Kidney (tissue), 14 donors: Measurements from ENCODE around the gene LTO1. TPM values are rescaled to one million over a fixed set of nuclear protein-coding genes. Genes with fewer than 3 reads are reported as not detected.

ENCODE experiments used
- DNase-seq, 5 donors: peaks; one replicate each; pipeline ENCODE4 v3.0.0-alpha.2; 2013 to 2020
- FAIRE-seq: peaks from 2 replicates; lab custom pipeline; 2012; peaks lifted over from hg19 to GRCh38; lab: Jason Lieb, UNC
- H3K27ac ChIP-seq, 2 donors: one replicate each; pipeline ENCODE4 v1.7.0; 2013; ENCODE audit warnings: low read depth in 2 of 2, low read length in 2 of 2, inconsistent platforms in 1 of 2
- H3K27me3 ChIP-seq: one replicate; pipeline ENCODE4 v1.7.1; 2013; ENCODE audit warnings: low read length, inconsistent platforms; ENCODE audit not compliant: control insufficient read depth, insufficient read depth
- H3K36me3 ChIP-seq, 3 donors: one replicate each; pipeline versions ENCODE4 v1.7.0 to v1.7.1; 2013; ENCODE audit warnings: low read length in 3 of 3, control low read depth in 1 of 3, inconsistent platforms in 1 of 3; ENCODE audit not compliant: insufficient read depth in 3 of 3, control insufficient read depth in 2 of 3
- H3K4me1 ChIP-seq, 3 donors: one replicate each; pipeline versions ENCODE4 v1.7.0 to v1.7.1; 2013; ENCODE audit warnings: low read length in 3 of 3, inconsistent platforms in 1 of 3, low read depth in 1 of 3; ENCODE audit not compliant: control insufficient read depth in 2 of 3, insufficient read depth in 2 of 3
- H3K4me3 ChIP-seq, 3 donors: one replicate each; pipeline versions ENCODE4 v1.7.0 to v1.8.1; 2013; ENCODE audit warnings: low read length in 3 of 3, control low read depth in 1 of 3, inconsistent platforms in 1 of 3
- H3K9ac ChIP-seq, 3 donors: one replicate each; pipeline versions ENCODE4 v1.7.0 to v1.7.1; 2013; ENCODE audit warnings: low read length in 3 of 3, control low read depth in 1 of 3, inconsistent platforms in 1 of 3
- H3K9me3 ChIP-seq, 3 donors: one replicate each; pipeline versions ENCODE4 v1.7.0 to v1.7.1; 2013; ENCODE audit warnings: low read length in 3 of 3, control low read depth in 1 of 3, inconsistent platforms in 1 of 3; ENCODE audit not compliant: control insufficient read depth in 2 of 3, insufficient read depth in 1 of 3
- CTCF ChIP-seq: IDR thresholded peaks from 3 replicates; pipeline ENCODE4 v1.5.1; 2012; ENCODE audit warnings: mild to moderate bottlenecking, moderate library complexity, borderline replicate concordance; ENCODE audit not compliant: insufficient read depth; ENCODE audit errors: extremely low read depth
- intact Hi-C: fragments of 100-400 bp; cut with DNase I; formaldehyde crosslinking; loops from one replicate; pipeline ENCODE4 v1.11.1; 2022
- polyA plus RNA-seq: library from polyadenylated mRNA; stranded (reverse); fragments of 350-450 nt; fragmentation: Illumina TruSeq; extraction: RNeasy Lipid Tissue Mini Kit (QIAGEN cat#74804); gene quantifications from one replicate; pipeline ENCODE4 v1.2.3, GENCODE V29; 2014; ENCODE audit warnings: low read depth, low replicate concordance; ENCODE audit not compliant: insufficient read depth
- total RNA-seq: library from RNA; stranded (reverse); fragmentation: NEBNext Ultra II Directional; extraction: Animal tissue kit (Norgen Biotek cat#: 25700); gene quantifications from one replicate; pipeline ENCODE4 v1.2.1, GENCODE V29; 2021
- donor health status: control.
- donor health status: control.
- donor health status: control.
- donor health status: control.
- donor health status: control.
- donor health status: DM: yes; HTN: yes; CAD: no.
- donor health status: Normal renal cell carcinoma (clear cell type).

LTO1 gene
- total and polyA plus RNA-seq, 2 donors from 2014 or later: 14.6 to 21.9 TPM

DNA sequence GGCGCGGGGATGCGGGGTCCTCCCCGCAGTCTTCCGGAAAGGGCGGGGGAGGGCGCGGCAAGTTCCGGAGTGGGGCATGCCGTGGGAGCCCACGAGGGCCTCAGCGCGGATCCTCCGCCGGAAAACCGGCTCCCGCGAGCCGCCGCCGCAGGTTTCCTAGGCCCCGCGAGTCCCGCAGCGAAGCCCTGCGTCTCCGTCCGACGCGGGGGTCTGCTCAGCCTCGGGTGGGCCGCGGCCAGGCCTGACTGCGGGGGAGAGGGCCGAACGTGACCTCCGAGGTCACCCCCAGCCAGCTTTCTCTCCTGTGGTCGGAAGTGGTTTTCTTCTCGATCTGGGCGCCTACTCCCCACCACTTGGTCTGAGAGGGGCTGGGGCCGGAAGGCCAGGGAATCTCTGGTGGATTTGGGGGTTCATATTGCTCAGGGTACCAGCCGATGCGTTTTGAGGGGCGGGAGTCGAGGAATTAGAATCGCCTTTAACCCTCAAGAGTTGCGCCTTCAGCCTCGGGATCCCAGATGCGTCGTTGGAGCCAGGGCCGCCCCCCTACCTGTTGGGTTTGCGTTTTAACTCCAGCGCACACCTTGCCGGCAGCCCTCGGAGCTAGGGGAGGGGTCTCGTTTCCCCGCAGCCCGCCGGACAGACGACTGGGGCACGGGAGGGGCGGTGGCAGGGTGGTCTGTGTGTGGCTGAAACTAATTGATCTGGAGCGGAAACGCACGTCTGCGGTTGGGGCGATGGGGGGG, 37.8 kb downstream of the LTO1 start:
- no peaks in the 10 kb centered on the region for H3K9me3 ChIP-seq
- no peak overlapping the region for H3K9ac ChIP-seq
- intact Hi-C loops: no loop called here
- no peak for TF ChIP-seq CTCF
- DNase-seq: peak in 4 of 5 donors; percentile 38 to 82 (median 64)
- FAIRE-seq: no peak
- peaks cover 0 to 18% (median 4%) of the 10 kb centered on the region in 3 donors for H3K4me1 ChIP-seq
- H3K27me3 ChIP-seq: no peaks in the 10 kb centered on the region
- peak overlapping the region in 1 of 3 donors; percentile 59 for H3K4me3 ChIP-seq
- peak overlapping the region in 1 of 2 donors; percentile 43 for H3K27ac ChIP-seq
- no peaks in the 10 kb centered on the region for H3K36me3 ChIP-seq

DNA sequence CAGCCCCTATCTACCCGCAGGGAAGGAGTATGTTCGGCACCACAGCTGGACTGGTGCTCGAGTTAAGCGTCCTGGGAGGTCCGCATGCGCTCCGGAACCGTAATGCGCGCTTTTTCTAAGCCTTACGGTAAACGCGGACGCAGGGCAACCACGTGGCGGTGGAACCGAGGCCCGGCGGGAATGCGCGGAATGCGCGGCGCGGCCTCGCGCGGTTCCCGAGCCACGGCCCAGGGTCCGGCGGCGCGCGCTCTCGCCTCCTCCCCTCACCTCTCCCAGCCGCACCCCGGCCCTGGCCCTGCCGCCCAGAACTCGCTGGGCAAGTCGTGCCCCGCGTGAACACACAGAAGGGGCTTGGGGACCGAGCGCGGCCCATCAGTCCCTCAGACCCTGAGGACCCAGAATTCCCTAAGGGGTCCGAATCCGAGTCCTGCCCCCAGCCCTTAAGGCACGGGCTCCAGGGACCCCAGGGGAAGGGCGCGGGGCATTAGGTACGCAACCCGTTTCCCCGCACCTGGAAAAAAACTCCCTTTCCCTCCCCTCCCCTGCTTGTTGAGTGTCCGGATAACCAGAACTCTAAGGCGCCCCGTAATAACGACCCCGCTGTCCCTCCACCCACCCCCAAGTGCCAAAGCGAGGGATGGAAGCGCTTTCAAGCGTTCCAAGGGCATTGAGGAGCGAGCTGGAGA, 38.5 kb downstream of the LTO1 start:
- Histone ChIP-seq H3K9me3 (no peaks in the 10 kb centered on the region), H3K4me3 (peak overlapping the region; percentile 55 to 68 (median 59)), H3K9ac (peak overlapping the region in 1 of 3 donors; percentile 53), H3K4me1 (peaks cover 0 to 18% (median 4%) of the 10 kb centered on the region in 3 donors), H3K27ac (peak overlapping the region; percentile 43 to 64), H3K36me3 (no peaks in the 10 kb centered on the region), H3K27me3 (no peaks in the 10 kb centered on the region)
- intact Hi-C loops: no loop called here
- FAIRE-seq (no peak), DNase-seq (peak; percentile 84 to 94 (median 89))
- TF ChIP-seq CTCF: no peak

GRCh38 chr11:69635804-69636511, 39.2 kb downstream of the LTO1 start:
- Histone ChIP-seq H3K27me3 (no peaks in the 10 kb centered on the region), H3K27ac (peak overlapping the region in 1 of 2 donors; percentile 43), H3K4me3 (peak overlapping the region; percentile 55 to 68 (median 59)), H3K9ac (peak overlapping the region in 1 of 3 donors; percentile 53), H3K9me3 (no peaks in the 10 kb centered on the region), H3K36me3 (no peaks in the 10 kb centered on the region), H3K4me1 (peaks cover 0 to 18% (median 4%) of the 10 kb centered on the region in 3 donors)
- intact Hi-C loops: no loop called here
- FAIRE-seq (no peak), DNase-seq (peak in 2 of 5 donors; percentile 17 to 33)
- no peak for TF ChIP-seq CTCF
